ENCODE results near the gene CAPN14.

- TF ChIP-seq POLR2A (IDR thresholded peaks at IDR 0.05) (no peak), CTCF (IDR thresholded peaks at IDR 0.05 in 4 of 5, conservative IDR thresholded peaks at IDR 0.05 in 1 of 5) (no peak)
Measured at GRCh38 chr2:31238906-31239592, 21.7 kb upstream of the CAPN14 start.

Measured in gastrocnemius medialis (tissue), 4 donors.